Aorta (tissue), 5 donors: Measurements from ENCODE around the gene VSTM4. TPM values are rescaled to one million over a fixed set of nuclear protein-coding genes. Genes with fewer than 3 reads are reported as not detected.

Experiments used
- ATAC-seq: fragments of 200-7000 bp; cut with Tn5 transposase; one replicate; pipeline ENCODE4 v1.9.1; 2022; ENCODE audit warnings: moderate library complexity; ENCODE audit not compliant: low FRiP score
- DNase-seq, 2 donors: peaks; one replicate each; pipeline ENCODE4 v3.0.0-alpha.2; 2020
- H3K27ac ChIP-seq, 2 donors: one replicate each; pipeline ENCODE4 v1.5.1; 2013; ENCODE audit warnings: low read length in 2 of 2, mild to moderate bottlenecking in 2 of 2, moderate library complexity in 2 of 2, control low read depth in 1 of 2, inconsistent platforms in 1 of 2, low read depth in 1 of 2
- H3K27me3 ChIP-seq, 2 donors: one replicate each; pipeline ENCODE4 v1.6.1; 2013; ENCODE audit warnings: control low read depth in 1 of 2, low read length in 1 of 2, mild to moderate bottlenecking in 1 of 2, moderate library complexity in 1 of 2; ENCODE audit not compliant: insufficient read depth in 2 of 2, control insufficient read depth in 1 of 2
- H3K36me3 ChIP-seq, 2 donors: one replicate each; pipeline ENCODE4 v1.6.1; 2013; ENCODE audit warnings: control low read depth in 1 of 2, low read length in 1 of 2, mild to moderate bottlenecking in 1 of 2; ENCODE audit not compliant: insufficient read depth in 2 of 2, control insufficient read depth in 1 of 2
- H3K4me1 ChIP-seq, 2 donors: one replicate each; pipeline ENCODE4 v1.6.1; 2013; ENCODE audit warnings: low read length in 2 of 2, control low read depth in 1 of 2, mild to moderate bottlenecking in 1 of 2, moderate library complexity in 1 of 2; ENCODE audit not compliant: insufficient read depth in 2 of 2, control insufficient read depth in 1 of 2
- H3K4me3 ChIP-seq, 2 donors: one replicate each; pipeline ENCODE4 v1.5.1; 2013; ENCODE audit warnings: low read length in 2 of 2, control low read depth in 1 of 2, mild to moderate bottlenecking in 1 of 2
- H3K9me3 ChIP-seq: one replicate; pipeline ENCODE4 v1.6.1; 2013; ENCODE audit warnings: mild to moderate bottlenecking, low read length; ENCODE audit not compliant: control insufficient read depth
- WGBS, 2 donors: extraction: QIAGEN DNeasy Blood & Tissue Kit; methylation state at CpG; one replicate each; pipeline ENCODE4 v1.1.7; 2013; 5-methylcytosine and 5-hydroxymethylcytosine counted together
- intact Hi-C, 2 donors: fragments of 100-400 bp; cut with DNase I; formaldehyde crosslinking; loops; one replicate each; pipeline versions ENCODE4 v1.14.2 to v1.15.0; 2022
- polyA plus RNA-seq, 2 donors: library from polyadenylated mRNA; stranded (reverse); fragments of 200-250 nt; gene quantifications; one replicate each; pipeline ENCODE4 v1.2.3, GENCODE V29; 2013
- total RNA-seq, 2 donors: library from RNA; stranded (reverse); fragmentation: NEBNext Ultra II Directional; extraction: Animal tissue kit (Norgen Biotek cat#: 25700); gene quantifications; one replicate each; pipeline ENCODE4 v1.2.1, GENCODE V29; 2021
- donor health status: healthy with polysubstance abuse.
- donor health status: Bipolar disorder and iron deficiency.
- donor health status: DM: no; HTN: no; CAD: no.
- donor health status: DM: no; HTN: no; CAD: no.
- donor health status: DM: yes; HTN: yes; CAD: no.

Gene VSTM4
- total and polyA plus RNA-seq, 4 donors: 8.0 to 34.2 (median 18.0) TPM

GRCh38 chr10:49139028-49139845 lies 23.9 kb upstream of the VSTM4 start:
- 34 to 44% methylated on average over 8 of the region's 8 CpGs for WGBS, 2 donors
- no peak for DNase-seq
- Histone ChIP-seq H3K4me1 (no peaks in the 10 kb centered on the region), H3K9me3 (no peaks in the 10 kb centered on the region), H3K4me3 (no peak overlapping the region), H3K36me3 (no peaks in the 10 kb centered on the region), H3K27me3 (no peaks in the 10 kb centered on the region), H3K27ac (peak overlapping the region in 1 of 2 donors; percentile 44)
- intact Hi-C loops: no loop called here
- ATAC-seq: peak; percentile 73

- intact Hi-C loops: no loop called here
- no peak overlapping the region for H3K4me3 ChIP-seq
- H3K27me3 ChIP-seq: no peaks in the 10 kb centered on the region
- H3K27ac ChIP-seq: peak overlapping the region in 1 of 2 donors; percentile 44
- H3K9me3 ChIP-seq: no peaks in the 10 kb centered on the region
- H3K36me3 ChIP-seq: no peaks in the 10 kb centered on the region
- WGBS, 2 donors: 36 to 49% methylated on average over 7 of the region's 7 CpGs
- ATAC-seq (peak; percentile 72), DNase-seq (peak in 1 of 2 donors; percentile 65)
- no peaks in the 10 kb centered on the region for H3K4me1 ChIP-seq
Measured at GRCh38 chr10:49138361-49138891, 23.1 kb upstream of the VSTM4 start.

- ATAC-seq: no peak
- no peaks in the 10 kb centered on the region for H3K27me3 ChIP-seq
- WGBS, 2 donors: 8 to 10% methylated on average over 1 of the region's 1 CpG
- H3K27ac ChIP-seq: no peak overlapping the region
- H3K9me3 ChIP-seq: no peaks in the 10 kb centered on the region
- no peak overlapping the region for H3K4me3 ChIP-seq
- intact Hi-C loops: no loop called here
- H3K4me1 ChIP-seq: no peaks in the 10 kb centered on the region
- no peaks in the 10 kb centered on the region for H3K36me3 ChIP-seq
- no peak for DNase-seq
Measured at GRCh38 chr10:49136525-49136924, 21.2 kb upstream of the VSTM4 start.

GRCh38 chr10:49135575-49136313 lies 20.4 kb upstream of the VSTM4 start:
- WGBS, 2 donors: 29 to 32% methylated on average over 9 of the region's 9 CpGs
- ATAC-seq (peak; percentile 60), DNase-seq (no peak)
- intact Hi-C loops: no loop called here
- H3K4me3 ChIP-seq: no peak overlapping the region
- no peaks in the 10 kb centered on the region for H3K36me3 ChIP-seq
- H3K4me1 ChIP-seq: no peaks in the 10 kb centered on the region
- H3K27me3 ChIP-seq: no peaks in the 10 kb centered on the region
- H3K9me3 ChIP-seq: no peaks in the 10 kb centered on the region
- H3K27ac ChIP-seq: no peak overlapping the region

- intact Hi-C loops: no loop called here
- Histone ChIP-seq H3K36me3 (no peaks in the 10 kb centered on the region), H3K4me1 (no peaks in the 10 kb centered on the region), H3K4me3 (no peak overlapping the region), H3K9me3 (no peaks in the 10 kb centered on the region), H3K27me3 (no peaks in the 10 kb centered on the region), H3K27ac (no peak overlapping the region)
- WGBS, 2 donors: 83 to 86% methylated on average over 3 of the region's 3 CpGs
- ATAC-seq: no peak
- no peak for DNase-seq
Measured at GRCh38 chr10:49134327-49134726, 19.0 kb upstream of the VSTM4 start.

- WGBS, 2 donors: 46 to 48% methylated on average over 5 of the region's 5 CpGs
- no peaks in the 10 kb centered on the region for H3K9me3 ChIP-seq
- no peak within 1 kb of the TSS for H3K4me3 ChIP-seq
- H3K27me3 ChIP-seq: no peaks in the 10 kb centered on the region
- intact Hi-C loops: no loop called here
- no peaks in the 10 kb centered on the region for H3K36me3 ChIP-seq
- no peak within 1 kb of the TSS for H3K27ac ChIP-seq
- H3K4me1 ChIP-seq: no peaks in the 10 kb centered on the region
- no peak for DNase-seq
- ATAC-seq: no peak
Measured at GRCh38 chr10:49133706-49134248, 18.5 kb upstream of the VSTM4 start, which contains the start of gene FAM170B. TSS of gene FAM170B (minus strand) at chr10:49134021. CDS start at chr10:49133918, 103 bp downstream.

GRCh38 chr10:49132362-49132737 lies 17.0 kb upstream of the VSTM4 start:
- H3K4me3 ChIP-seq: no peak overlapping the region
- DNase-seq (no peak), ATAC-seq (no peak)
- H3K9me3 ChIP-seq: no peaks in the 10 kb centered on the region
- WGBS, 2 donors: 95 to 100% methylated on average over 2 of the region's 2 CpGs
- H3K36me3 ChIP-seq: no peaks in the 10 kb centered on the region
- intact Hi-C loops: no loop called here
- H3K27me3 ChIP-seq: no peaks in the 10 kb centered on the region
- H3K27ac ChIP-seq: no peak overlapping the region
- H3K4me1 ChIP-seq: no peaks in the 10 kb centered on the region

GRCh38 chr10:49131507-49132361 lies 16.4 kb upstream of the VSTM4 start:
- Histone ChIP-seq H3K27me3 (no peaks in the 10 kb centered on the region), H3K4me1 (no peaks in the 10 kb centered on the region), H3K9me3 (no peaks in the 10 kb centered on the region), H3K4me3 (no peak overlapping the region), H3K36me3 (no peaks in the 10 kb centered on the region), H3K27ac (no peak overlapping the region)
- DNase-seq (no peak), ATAC-seq (no peak)
- intact Hi-C loops: no loop called here
- WGBS, 2 donors: 93 to 94% methylated on average over 37 of the region's 37 CpGs
